DMS53 treated with DMSO at 0.1 percent for 48 hours (cell line): ENCODE measurements around the gene ROBO4.

Experiments
- DNase-seq: peaks from one replicate; lab custom pipeline; 2025; ENCODE audit not compliant: unreplicated experiment; lab: John Stamatoyannopoulos, UW

ROBO4 gene

GRCh38 chr11:124890683-124891372 is 6.8 kb downstream of the ROBO4 start:
- DNase-seq = no peak

GRCh38 chr11:124890151-124890550 is 7.5 kb downstream of the ROBO4 start:
- DNase-seq = no peak

GRCh38 chr11:124889191-124890091 is 8.2 kb downstream of the ROBO4 start:
- no peak for DNase-seq

- no peak for DNase-seq
Measured at GRCh38 chr11:124887667-124888013, 10.0 kb downstream of the ROBO4 start.

GRCh38 chr11:124886978-124887666 is 10.5 kb downstream of the ROBO4 start:
- no peak for DNase-seq

GRCh38 chr11:124886476-124886875 is 11.2 kb downstream of the ROBO4 start:
- no peak for DNase-seq

- DNase-seq = no peak
Measured at GRCh38 chr11:124884869-124885479, 12.7 kb downstream of the ROBO4 start.

GRCh38 chr11:124884340-124884739 is 13.3 kb downstream of the ROBO4 start:
- no peak for DNase-seq

GRCh38 chr11:124882339-124883071 is 15.2 kb downstream of the ROBO4 start:
- DNase-seq = no peak

- DNase-seq = no peak
Measured at GRCh38 chr11:124880958-124881357, 16.7 kb downstream of the ROBO4 start.

- DNase-seq = no peak
Measured at GRCh38 chr11:124880290-124880611, 17.4 kb downstream of the ROBO4 start.

GRCh38 chr11:124879493-124880289 is 18.0 kb downstream of the ROBO4 start:
- no peak for DNase-seq

GRCh38 chr11:124878759-124879492 is 18.7 kb downstream of the ROBO4 start:
- DNase-seq = no peak

- DNase-seq = no peak
Measured at GRCh38 chr11:124877910-124878758, 19.5 kb downstream of the ROBO4 start.

GRCh38 chr11:124877631-124877909 is 20.1 kb downstream of the ROBO4 start:
- no peak for DNase-seq

- no peak for DNase-seq
Measured at GRCh38 chr11:124876818-124877630, 20.6 kb downstream of the ROBO4 start.

- DNase-seq = peak; percentile 68
Measured at GRCh38 chr11:124875943-124876817, 21.5 kb downstream of the ROBO4 start.
